Prostate gland (tissue), 2 donors: ENCODE measurements around the gene DUOX2. TPM values are rescaled to one million over a fixed set of nuclear protein-coding genes. Genes with fewer than 3 reads are reported as not detected.
"Not testable (repeated sequence)": the region's sequence is repeated elsewhere in the genome, so short reads cannot be mapped to it uniquely, and the experiment has no call there.

ENCODE experiments used
- DNase-seq: peaks from one replicate; pipeline ENCODE4 v3.0.0-alpha.2; 2019; ENCODE audit warnings: low spot score
- H3K27ac ChIP-seq, 2 donors: fragments of 200-600 bp; sonication (generic); 2 replicates each; pipeline ENCODE4 v1.5.1; 2017 to 2019
- H3K27me3 ChIP-seq: fragments of 200-600 bp; sonication (generic); replicated peaks from 2 replicates; pipeline ENCODE4 v1.5.1; 2019; ENCODE audit not compliant: insufficient read depth
- H3K36me3 ChIP-seq, 2 donors: fragments of 200-600 bp; sonication (generic); 1 replicate in 1 of 2; 2 replicates in 1 of 2; pipeline versions ENCODE4 v1.5.1 to v1.8.1; 2017 to 2019
- H3K4me1 ChIP-seq: fragments of 200-600 bp; sonication (generic); replicated peaks from 2 replicates; pipeline ENCODE4 v1.5.1; 2019
- H3K4me3 ChIP-seq, 2 donors: fragments of 200-600 bp; sonication (generic); 2 replicates each; pipeline ENCODE4 v1.5.1; 2017 to 2019
- H3K9me3 ChIP-seq: fragments of 200-600 bp; sonication (generic); 2 replicates; pipeline ENCODE4 v1.5.1; 2017
- CTCF ChIP-seq, 4 experiments: fragments of 200-600 bp in 2 of 4; fragments of 450-650 bp in 2 of 4; sonication (generic) in 2 of 4; IDR thresholded peaks; 1 replicate in 3 of 4; 2 replicates in 1 of 4; pipeline ENCODE4 v1.5.1; 2016 to 2019; ENCODE audit warnings: antibody characterized with exemption in 4 of 4, mild to moderate bottlenecking in 2 of 4, moderate library complexity in 2 of 4
- POLR2A ChIP-seq: fragments of 450-650 bp; IDR thresholded peaks from one replicate; pipeline ENCODE4 v1.6.1; 2016; ENCODE audit warnings: antibody characterized with exemption, mild to moderate bottlenecking
- POLR2AphosphoS5 ChIP-seq: sonication (generic); formaldehyde crosslinking; IDR thresholded peaks from one replicate; pipeline ENCODE4 v1.6.1; 2017; ENCODE audit warnings: antibody characterized with exemption
- WGBS: methylation state at CpG from one replicate; pipeline ENCODE4 v1.1.5; 2018; 5-methylcytosine and 5-hydroxymethylcytosine counted together
- intact Hi-C: fragments of 100-400 bp; cut with DNase I; formaldehyde crosslinking; loops from one replicate; pipeline ENCODE4 v1.14.2; 2022
- total RNA-seq, 2 donors: library from RNA; depleted of rRNA; stranded (reverse); fragments of >200 nt; gene quantifications; one replicate each; pipeline ENCODE4 v1.1.0, GENCODE V29; 2016

DUOX2 gene
- total RNA-seq, 2 donors from 2014 or later = 2.3 to 2.5 TPM

DNA sequence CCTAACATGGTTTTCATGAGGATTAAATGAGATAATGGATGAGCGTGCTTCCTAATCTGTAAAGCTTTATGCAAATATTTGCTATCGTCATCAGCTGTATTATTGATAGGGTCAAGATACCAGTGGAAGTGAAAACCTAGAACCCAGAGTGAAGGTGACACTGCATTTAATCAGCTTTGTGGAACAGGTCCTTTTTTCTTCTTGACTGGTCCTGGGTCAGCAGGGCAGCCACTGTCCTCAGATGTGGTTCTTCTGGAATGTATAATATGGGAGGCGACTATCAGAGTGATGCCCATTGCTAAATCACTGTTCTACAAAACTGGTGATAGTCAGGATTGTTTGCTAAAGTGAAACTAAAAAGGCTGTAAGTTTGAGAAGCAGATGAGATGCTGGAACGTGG is 49.6 kb downstream of the DUOX2 start:
- WGBS = 60% methylated on average over 4 of the region's 4 CpGs
- Histone ChIP-seq H3K36me3 (no peaks in the 10 kb centered on the region), H3K4me3 (no peak overlapping the region), H3K27me3 (no peaks in the 10 kb centered on the region), H3K27ac (no peak overlapping the region), H3K9me3 (no peaks in the 10 kb centered on the region), H3K4me1 (no peaks in the 10 kb centered on the region)
- DNase-seq = no peak
- TF ChIP-seq CTCF (IDR thresholded peaks at IDR 0.05) (no peak), POLR2A (no peak), POLR2AphosphoS5 (no peak)
- intact Hi-C loops = no loop called here

DNA sequence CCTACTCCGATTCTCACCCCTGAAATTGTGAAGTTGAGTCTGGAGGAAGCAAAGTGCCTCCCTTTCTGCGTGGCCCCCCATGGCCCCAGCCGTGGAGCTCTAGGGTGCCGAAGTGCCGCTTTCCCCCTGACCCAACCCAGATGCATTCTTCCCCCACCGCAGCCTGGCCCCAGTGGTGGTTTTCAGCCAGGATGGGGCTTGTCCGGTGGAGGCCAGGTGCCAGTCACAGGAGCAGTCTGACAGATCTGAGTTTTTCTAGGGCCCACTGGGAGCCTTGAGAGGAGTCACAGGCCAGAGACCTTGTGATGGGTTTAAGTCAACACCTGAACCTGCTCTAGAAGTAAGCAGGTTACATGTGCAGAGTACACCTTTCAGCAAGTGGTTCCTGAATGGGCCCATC is 51.7 kb downstream of the DUOX2 start:
- H3K4me1 ChIP-seq, H3K27me3 ChIP-seq, H3K27ac ChIP-seq, H3K9me3 ChIP-seq, intact Hi-C loops, H3K36me3 ChIP-seq, H3K4me3 ChIP-seq, DNase-seq: not testable (repeated sequence)
- 100% methylated on average over 2 of the region's 7 CpGs for WGBS

DNA sequence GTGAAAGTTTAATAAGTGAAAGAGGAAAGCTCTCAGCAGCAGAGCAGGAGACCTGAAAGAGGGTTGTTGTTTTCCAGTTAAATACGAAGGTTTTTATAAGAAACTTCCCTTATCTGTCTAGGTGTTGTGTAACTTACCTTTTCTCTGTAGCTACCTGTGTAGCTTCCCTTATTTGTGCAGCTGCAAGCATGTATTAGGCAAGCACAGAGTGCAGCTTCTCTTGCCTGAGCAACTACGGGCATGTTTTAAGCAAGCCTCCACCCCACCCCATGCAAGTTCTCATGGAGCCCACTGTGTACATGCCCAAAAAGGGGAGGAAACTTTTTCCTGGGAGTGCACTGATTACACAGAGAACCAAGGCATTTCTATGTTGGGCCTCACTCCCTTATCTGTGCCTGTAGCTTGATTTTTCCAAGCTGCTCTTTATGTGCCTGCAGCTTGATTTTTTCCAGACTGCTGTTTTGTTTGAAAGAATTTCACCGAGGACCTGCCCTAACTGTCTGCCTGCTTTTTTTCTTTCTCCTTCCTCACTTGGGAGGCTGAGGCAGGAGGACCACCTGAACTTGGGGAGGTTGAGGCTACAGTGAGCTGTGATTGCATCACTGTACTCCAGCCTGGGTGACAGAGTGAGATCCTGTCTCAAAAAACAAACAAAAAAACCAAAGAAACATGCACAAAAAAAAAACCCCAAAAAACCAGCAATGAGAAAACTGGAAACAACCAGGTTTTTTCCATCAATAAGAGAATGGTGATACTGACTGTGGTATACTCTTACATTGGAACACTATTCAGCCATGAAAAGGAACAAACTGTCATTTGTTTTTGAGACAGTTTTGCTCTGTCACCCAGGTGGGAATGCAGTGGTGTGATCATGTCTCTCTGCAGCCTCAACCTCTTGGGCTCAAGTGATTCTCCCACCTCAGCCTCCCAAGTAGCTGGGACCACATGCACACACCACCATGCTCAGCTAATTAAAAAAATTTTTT is 55.0 kb downstream of the DUOX2 start:
- H3K4me1 ChIP-seq, H3K9me3 ChIP-seq, H3K4me3 ChIP-seq, DNase-seq, H3K36me3 ChIP-seq, intact Hi-C loops, H3K27me3 ChIP-seq, H3K27ac ChIP-seq: not testable (repeated sequence)
- WGBS = 57% methylated on average over 3 of the region's 3 CpGs

DNA sequence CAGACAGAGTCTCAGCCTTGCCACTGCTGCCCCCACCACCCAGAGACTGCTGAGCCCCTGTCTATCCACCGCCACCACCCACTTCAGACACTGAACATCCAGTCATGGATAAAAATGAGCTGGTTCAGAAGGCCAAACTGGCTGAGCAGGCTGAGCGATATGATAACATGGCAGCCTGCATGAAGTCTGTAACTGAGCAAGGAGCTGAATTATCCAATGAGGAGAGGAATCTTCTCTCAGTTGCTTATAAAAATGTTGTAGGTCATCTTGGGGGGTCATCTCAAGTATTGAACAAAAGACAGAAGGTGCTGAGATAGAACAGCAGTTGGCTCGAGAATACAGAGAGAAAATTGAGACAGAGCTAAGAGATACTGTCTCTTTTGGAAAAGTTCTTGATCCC is 61.3 kb downstream of the DUOX2 start:
- intact Hi-C loops, H3K4me3 ChIP-seq, H3K9me3 ChIP-seq, DNase-seq, H3K4me1 ChIP-seq, H3K27ac ChIP-seq, H3K36me3 ChIP-seq, H3K27me3 ChIP-seq: not testable (repeated sequence)
- 87% methylated on average over 3 of the region's 3 CpGs for WGBS

DNA sequence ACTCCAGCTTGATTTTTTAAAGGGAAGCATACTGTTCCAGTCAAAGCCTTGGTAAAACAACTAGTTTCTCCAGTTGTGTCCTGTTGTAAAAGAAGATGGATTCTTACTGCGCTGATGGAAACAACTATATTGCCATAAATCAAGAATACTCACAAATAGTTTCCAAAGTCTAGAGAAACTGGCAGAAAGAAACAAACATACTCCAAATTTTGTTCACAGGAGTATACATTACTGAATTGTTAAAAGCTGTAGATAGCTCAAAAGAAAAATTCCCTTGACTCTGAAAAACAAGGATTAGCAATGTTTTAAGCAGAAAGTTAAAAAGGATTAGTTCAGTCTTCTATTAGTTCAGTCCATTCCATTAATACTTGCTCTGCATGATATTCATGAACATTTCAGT is 63.4 kb downstream of the DUOX2 start:
- no peak for DNase-seq
- WGBS = 78% methylated on average over 1 of the region's 1 CpG
- Histone ChIP-seq H3K9me3 (no peaks in the 10 kb centered on the region), H3K4me1 (peaks cover 3% of the 10 kb centered on the region), H3K27ac (no peak overlapping the region), H3K36me3 (no peaks in the 10 kb centered on the region), H3K4me3 (no peak overlapping the region), H3K27me3 (no peaks in the 10 kb centered on the region)
- peak; percentile 18 for TF ChIP-seq POLR2AphosphoS5
- TF ChIP-seq POLR2A = no peak
- no peak for TF ChIP-seq CTCF (IDR thresholded peaks at IDR 0.05)
- intact Hi-C loops = no loop called here

DNA sequence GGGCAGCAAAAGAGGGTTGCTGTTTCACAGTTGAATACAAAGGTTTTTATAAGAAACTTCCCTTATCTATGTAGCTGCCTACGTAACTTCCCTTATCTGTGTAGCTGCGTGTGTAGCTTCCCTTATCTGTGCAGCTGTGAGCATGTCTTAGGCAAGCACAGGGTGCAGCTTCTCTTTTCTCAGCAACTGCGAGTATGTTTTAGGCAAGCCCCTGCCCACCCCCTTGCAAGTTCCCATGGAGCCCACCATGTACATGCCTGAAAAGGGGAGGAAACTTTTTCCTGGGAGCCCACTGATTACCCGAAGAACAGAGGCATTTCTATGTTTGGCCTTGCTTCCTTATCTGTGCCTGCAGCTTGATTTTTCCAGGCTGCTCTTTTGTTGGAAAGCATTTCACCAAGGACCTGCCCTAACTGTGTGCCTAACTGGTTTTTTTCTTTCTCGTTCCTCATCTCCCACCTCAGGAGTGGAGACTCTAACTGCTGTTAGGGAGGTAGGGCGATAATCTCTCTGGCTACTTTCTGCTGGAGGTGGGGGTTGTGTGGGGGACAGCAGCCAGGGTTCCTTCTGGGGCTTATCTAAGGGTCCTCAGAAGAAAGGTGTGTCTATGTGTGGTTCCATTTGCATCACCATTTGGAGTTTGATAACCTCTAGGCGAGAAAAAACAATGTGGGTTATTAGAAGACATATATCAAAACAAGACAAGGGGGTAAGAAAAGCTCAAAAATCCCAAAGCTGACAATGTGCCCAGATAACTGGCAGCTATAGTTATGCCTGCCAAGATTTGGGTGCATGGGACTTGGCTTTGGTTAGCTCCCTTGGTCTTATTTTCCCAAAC is 65.0 kb downstream of the DUOX2 start:
- no peak overlapping the region for H3K27ac ChIP-seq
- 85% methylated on average over 7 of the region's 7 CpGs for WGBS
- intact Hi-C loops = no loop called here
- DNase-seq = no peak
- TF ChIP-seq CTCF (IDR thresholded peaks at IDR 0.05) = no peak
- no peak for TF ChIP-seq POLR2A
- TF ChIP-seq POLR2AphosphoS5 = no peak
- no peaks in the 10 kb centered on the region for H3K9me3 ChIP-seq
- peaks cover 3% of the 10 kb centered on the region for H3K4me1 ChIP-seq
- H3K27me3 ChIP-seq = no peaks in the 10 kb centered on the region
- H3K4me3 ChIP-seq = no peak overlapping the region
- H3K36me3 ChIP-seq = no peaks in the 10 kb centered on the region

GRCh38 chr15:45048449-45048793 is 65.6 kb downstream of the DUOX2 start:
- H3K9me3 ChIP-seq, intact Hi-C loops, H3K27ac ChIP-seq, H3K4me1 ChIP-seq, H3K36me3 ChIP-seq, H3K27me3 ChIP-seq, DNase-seq, H3K4me3 ChIP-seq: not testable (repeated sequence)
- 88% methylated on average over 4 of the region's 4 CpGs for whole genome bisulfite sequencing

- H3K27me3 ChIP-seq, H3K36me3 ChIP-seq, H3K4me3 ChIP-seq, intact Hi-C loops, DNase-seq, H3K9me3 ChIP-seq, H3K4me1 ChIP-seq, H3K27ac ChIP-seq: not testable (repeated sequence)
- 100% methylated on average over 1 of the region's 1 CpG for WGBS
Observed at GRCh38 chr15:45044270-45044669, 69.7 kb downstream of the DUOX2 start.

DNA sequence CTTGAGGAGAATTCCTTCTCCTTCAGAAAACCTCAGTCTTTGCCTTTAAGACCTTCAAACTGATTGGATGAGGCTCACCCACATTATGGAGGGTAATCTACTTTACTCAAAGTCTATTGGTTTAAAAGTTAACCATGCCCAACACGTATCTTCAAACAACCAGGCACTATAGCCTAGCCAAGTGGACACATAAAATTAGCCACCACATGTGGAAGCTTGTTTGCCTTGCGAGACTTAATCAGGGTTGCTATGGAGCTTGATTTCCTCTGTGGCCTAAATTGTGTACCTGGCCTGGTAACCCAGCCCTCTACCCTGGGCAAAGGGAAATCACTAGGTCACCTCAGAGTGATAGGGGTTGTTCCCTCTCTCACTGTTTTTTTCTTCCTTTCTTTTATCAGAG is 71.1 kb downstream of the DUOX2 start:
- intact Hi-C loops, H3K4me1 ChIP-seq, H3K36me3 ChIP-seq, DNase-seq, H3K27ac ChIP-seq, H3K27me3 ChIP-seq, H3K4me3 ChIP-seq, H3K9me3 ChIP-seq: not testable (repeated sequence)
- 85% methylated on average over 2 of the region's 2 CpGs for whole genome bisulfite sequencing
